ENCODE data around the gene TNFRSF1A. TPM values are rescaled to one million over a fixed set of nuclear protein-coding genes. Genes with fewer than 3 reads are reported as not detected.
A peak's percentile ranks its signal among the peaks of the same experiment; 100 is the strongest.

TNFRSF1A gene
- total RNA-seq, 1 experiment from 2014 or later: 91.5 TPM

DNA sequence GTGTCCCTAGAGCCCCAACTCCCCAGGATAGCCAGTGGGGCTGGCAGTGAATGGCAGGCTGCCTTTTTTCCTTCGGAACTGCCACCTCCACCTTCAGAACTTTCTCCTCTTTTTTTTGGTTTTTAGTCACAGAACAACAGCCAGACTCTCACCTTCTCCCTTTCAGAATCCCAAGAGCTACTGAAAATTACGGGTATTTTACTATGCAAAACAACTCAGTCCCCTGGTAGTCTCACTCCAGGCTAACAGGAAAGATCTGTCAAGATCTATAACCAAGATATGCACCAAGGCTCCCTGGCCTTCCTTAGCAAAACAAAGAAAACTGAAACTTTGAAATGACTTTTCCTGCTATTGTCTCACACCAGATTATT is 18.9 kb downstream of the TNFRSF1A start:
- Histone ChIP-seq H3K4me3 (ENCODE audit: low read depth, low read length, poor library complexity, severe bottlenecking) (no peak overlapping the region), H3K36me3 (ENCODE audit: insufficient read depth, low read length, poor library complexity, severe bottlenecking) (peaks cover 2% of the 10 kb centered on the region), H3K27ac (ENCODE audit: low read depth, low read length, poor library complexity, severe bottlenecking) (peak overlapping the region; percentile 82), H3K4me1 (ENCODE audit: insufficient read depth, low read length, poor library complexity, severe bottlenecking) (peaks cover 28% of the 10 kb centered on the region), H3K9me3 (ENCODE audit: low read depth, low read length, poor library complexity, severe bottlenecking) (no peaks in the 10 kb centered on the region), H3K27me3 (replicated peaks; ENCODE audit: insufficient read depth, low read depth, low read length, poor library complexity) (no peaks in the 10 kb centered on the region)
- TF ChIP-seq, protein P1, sequence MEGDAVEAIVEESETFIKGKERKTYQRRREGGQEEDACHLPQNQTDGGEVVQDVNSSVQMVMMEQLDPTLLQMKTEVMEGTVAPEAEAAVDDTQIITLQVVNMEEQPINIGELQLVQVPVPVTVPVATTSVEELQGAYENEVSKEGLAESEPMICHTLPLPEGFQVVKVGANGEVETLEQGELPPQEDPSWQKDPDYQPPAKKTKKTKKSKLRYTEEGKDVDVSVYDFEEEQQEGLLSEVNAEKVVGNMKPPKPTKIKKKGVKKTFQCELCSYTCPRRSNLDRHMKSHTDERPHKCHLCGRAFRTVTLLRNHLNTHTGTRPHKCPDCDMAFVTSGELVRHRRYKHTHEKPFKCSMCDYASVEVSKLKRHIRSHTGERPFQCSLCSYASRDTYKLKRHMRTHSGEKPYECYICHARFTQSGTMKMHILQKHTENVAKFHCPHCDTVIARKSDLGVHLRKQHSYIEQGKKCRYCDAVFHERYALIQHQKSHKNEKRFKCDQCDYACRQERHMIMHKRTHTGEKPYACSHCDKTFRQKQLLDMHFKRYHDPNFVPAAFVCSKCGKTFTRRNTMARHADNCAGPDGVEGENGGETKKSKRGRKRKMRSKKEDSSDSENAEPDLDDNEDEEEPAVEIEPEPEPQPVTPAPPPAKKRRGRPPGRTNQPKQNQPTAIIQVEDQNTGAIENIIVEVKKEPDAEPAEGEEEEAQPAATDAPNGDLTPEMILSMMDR (conservative IDR thresholded peaks at IDR 0.05; ENCODE audit: low read depth, low read length): no peak
- TF ChIP-seq EZH2 (IDR thresholded peaks at IDR 0.05; ENCODE audit: borderline replicate concordance, low read depth, low read length, poor library complexity, severe bottlenecking): no peak
- no TSS peak for BruUV-seq (replicated peaks)
- intact Hi-C loops (cut with micrococcal nuclease; ENCODE audit: unreplicated experiment): loop anchor here (5.0 kb wide), 2 partner anchors 139 to 214 kb away; no protein-coding TSS in a partner anchor
- no peak for DNase-seq (ENCODE audit: low spot score)
- CTCF ChIA-PET: interaction anchor here (0.9 to 1.1 kb wide), 3 partner anchors 8 to 141 kb away, joined by 3 read pairs; no protein-coding TSS in a partner anchor
- POLR2A ChIA-PET (ENCODE audit: low non-redundant PET): no interaction called here

DNA sequence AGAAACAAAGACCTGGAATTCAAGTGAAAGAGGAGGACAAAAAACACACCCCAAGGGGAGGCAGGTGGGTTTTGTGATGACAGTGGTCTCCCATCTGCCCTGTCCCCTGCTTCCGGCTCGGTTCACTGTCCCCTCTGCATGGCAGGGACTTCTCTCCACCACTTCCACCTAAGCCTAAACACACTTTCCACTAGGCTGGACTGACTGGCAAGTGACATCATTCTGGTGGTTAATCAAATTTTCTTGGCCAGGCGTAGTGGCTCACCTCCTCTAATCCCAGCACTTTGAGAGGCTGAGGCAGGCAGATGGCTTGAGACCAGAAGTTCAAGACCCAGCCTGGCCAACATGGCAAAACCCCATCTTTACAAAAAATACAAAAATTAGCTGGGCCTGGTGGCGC is 19.5 kb downstream of the TNFRSF1A start:
- Histone ChIP-seq H3K9me3 (ENCODE audit: low read depth, low read length, poor library complexity, severe bottlenecking) (no peaks in the 10 kb centered on the region), H3K36me3 (ENCODE audit: insufficient read depth, low read length, poor library complexity, severe bottlenecking) (no peaks in the 10 kb centered on the region), H3K27me3 (replicated peaks; ENCODE audit: insufficient read depth, low read depth, low read length, poor library complexity) (no peaks in the 10 kb centered on the region), H3K4me1 (ENCODE audit: insufficient read depth, low read length, poor library complexity, severe bottlenecking) (peaks cover 28% of the 10 kb centered on the region), H3K4me3 (ENCODE audit: low read depth, low read length, poor library complexity, severe bottlenecking) (no peak overlapping the region), H3K27ac (ENCODE audit: low read depth, low read length, poor library complexity, severe bottlenecking) (peak overlapping the region; percentile 82)
- no TSS peak for BruUV-seq (replicated peaks)
- no peak for DNase-seq (ENCODE audit: low spot score)
- ChIA-PET CTCF (interaction anchor here (0.9 to 1.1 kb wide), 2 partner anchors 10 to 141 kb away, joined by 3 read pairs; no protein-coding TSS in a partner anchor), POLR2A (ENCODE audit: low non-redundant PET) (no interaction called here)
- intact Hi-C loops (cut with micrococcal nuclease; ENCODE audit: unreplicated experiment): loop anchor here (5.0 kb wide), 2 partner anchors 140 to 215 kb away; no protein-coding TSS in a partner anchor
- TF ChIP-seq, protein P1 (conservative IDR thresholded peaks at IDR 0.05; ENCODE audit: low read depth, low read length): no peak
- TF ChIP-seq EZH2 (IDR thresholded peaks at IDR 0.05; ENCODE audit: borderline replicate concordance, low read depth, low read length, poor library complexity, severe bottlenecking): no peak

DNA sequence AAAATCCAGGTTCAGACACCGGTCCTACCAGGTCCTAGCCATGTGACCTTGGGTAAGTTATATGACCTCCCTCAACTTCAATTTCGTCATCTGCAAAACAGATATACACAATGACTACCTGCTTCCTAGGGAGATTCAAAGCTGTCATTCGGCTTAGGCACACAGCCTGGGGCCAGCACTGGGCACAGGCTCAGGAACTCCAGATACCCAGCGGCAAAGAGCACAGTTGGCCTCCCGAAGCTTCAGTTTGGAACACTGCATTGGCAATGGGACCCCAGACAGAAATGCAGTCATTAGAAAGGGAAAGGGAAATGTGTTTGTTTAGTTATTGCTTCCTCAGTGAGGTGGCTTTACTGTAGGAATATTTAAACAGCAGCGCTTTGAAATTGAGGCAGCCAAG is 20.0 kb downstream of the TNFRSF1A start:
- intact Hi-C loops (cut with micrococcal nuclease; ENCODE audit: unreplicated experiment): loop anchor here (5.0 kb wide), 2 partner anchors 140 to 215 kb away; no protein-coding TSS in a partner anchor
- POLR2A ChIA-PET (ENCODE audit: low non-redundant PET): no interaction called here
- no peaks in the 10 kb centered on the region for H3K36me3 ChIP-seq (ENCODE audit: insufficient read depth, low read length, poor library complexity, severe bottlenecking)

More for the DNA sequence above, 20.0 kb downstream of the TNFRSF1A start:
- Histone ChIP-seq H3K4me1 (ENCODE audit: insufficient read depth, low read length, poor library complexity, severe bottlenecking) (peaks cover 28% of the 10 kb centered on the region), H3K4me3 (ENCODE audit: low read depth, low read length, poor library complexity, severe bottlenecking) (no peak overlapping the region), H3K9me3 (ENCODE audit: low read depth, low read length, poor library complexity, severe bottlenecking) (no peaks in the 10 kb centered on the region), H3K27ac (ENCODE audit: low read depth, low read length, poor library complexity, severe bottlenecking) (peak overlapping the region; percentile 82), H3K27me3 (replicated peaks; ENCODE audit: insufficient read depth, low read depth, low read length, poor library complexity) (no peaks in the 10 kb centered on the region)
- no peak for DNase-seq (ENCODE audit: low spot score)
- TF ChIP-seq, protein P1 (conservative IDR thresholded peaks at IDR 0.05; ENCODE audit: low read depth, low read length): no peak
- no peak for TF ChIP-seq EZH2 (IDR thresholded peaks at IDR 0.05; ENCODE audit: borderline replicate concordance, low read depth, low read length, poor library complexity, severe bottlenecking)
- CTCF ChIA-PET: no interaction called here
- no TSS peak for BruUV-seq (replicated peaks)
